Adrenal gland (tissue), 5 donors: Measurements from ENCODE around the gene TMEM204.

Experiments used
- POLR2A ChIP-seq, 2 donors: fragments of 450-650 bp; IDR thresholded peaks; one replicate each; pipeline ENCODE4 v1.6.1; 2017; ENCODE audit warnings: antibody characterized with exemption in 2 of 2, mild to moderate bottlenecking in 2 of 2, moderate library complexity in 1 of 2
- TF ChIP-seq, protein P1 (sequence below), 6 experiments: fragments of 450-650 bp in 4 of 6; fragments of 200-600 bp in 2 of 6; sonication (generic) in 1 of 6; IDR thresholded peaks; 1 replicate in 5 of 6; 2 replicates in 1 of 6; pipeline versions ENCODE4 v1.5.1 to v1.8.0; 2016 to 2021; ENCODE audit warnings: antibody characterized with exemption in 6 of 6, mild to moderate bottlenecking in 2 of 6, moderate library complexity in 1 of 6
- donor health status: DM: no; HTN: no; CAD: no.

DNA sequence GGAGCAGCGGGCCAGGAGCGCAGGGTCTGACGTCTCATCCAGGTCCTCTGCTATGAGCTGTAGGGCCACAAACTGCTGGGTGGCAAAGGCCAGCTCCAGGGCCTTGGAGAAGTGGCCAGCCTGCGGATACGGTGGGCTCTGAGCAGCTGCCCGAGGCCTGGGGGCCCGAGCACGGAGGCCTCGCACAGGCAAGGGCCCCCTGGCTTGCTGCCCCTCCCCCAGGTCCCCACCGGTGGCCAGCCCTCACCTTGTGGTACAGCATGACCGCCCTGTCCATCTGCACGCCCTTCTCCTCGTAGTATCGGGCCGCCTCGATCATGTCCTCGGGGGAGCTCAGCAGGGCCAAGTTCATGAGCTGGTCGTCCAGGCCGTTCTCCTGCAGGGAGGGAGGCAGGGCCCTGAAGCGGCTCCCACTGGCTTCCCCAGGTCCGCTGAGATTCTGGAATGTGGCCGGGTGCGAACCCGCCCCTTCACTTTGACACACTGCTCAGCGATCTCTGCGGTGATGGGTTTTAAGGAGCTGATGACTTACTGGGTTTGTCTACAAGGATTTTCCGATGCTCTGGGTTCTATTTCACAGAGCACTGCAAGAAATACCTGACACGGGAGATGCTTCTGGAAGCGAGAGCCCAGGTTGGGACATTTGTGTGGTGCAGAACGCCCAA is 9.8 kb upstream of the TMEM204 start:
- TF ChIP-seq, protein P1, sequence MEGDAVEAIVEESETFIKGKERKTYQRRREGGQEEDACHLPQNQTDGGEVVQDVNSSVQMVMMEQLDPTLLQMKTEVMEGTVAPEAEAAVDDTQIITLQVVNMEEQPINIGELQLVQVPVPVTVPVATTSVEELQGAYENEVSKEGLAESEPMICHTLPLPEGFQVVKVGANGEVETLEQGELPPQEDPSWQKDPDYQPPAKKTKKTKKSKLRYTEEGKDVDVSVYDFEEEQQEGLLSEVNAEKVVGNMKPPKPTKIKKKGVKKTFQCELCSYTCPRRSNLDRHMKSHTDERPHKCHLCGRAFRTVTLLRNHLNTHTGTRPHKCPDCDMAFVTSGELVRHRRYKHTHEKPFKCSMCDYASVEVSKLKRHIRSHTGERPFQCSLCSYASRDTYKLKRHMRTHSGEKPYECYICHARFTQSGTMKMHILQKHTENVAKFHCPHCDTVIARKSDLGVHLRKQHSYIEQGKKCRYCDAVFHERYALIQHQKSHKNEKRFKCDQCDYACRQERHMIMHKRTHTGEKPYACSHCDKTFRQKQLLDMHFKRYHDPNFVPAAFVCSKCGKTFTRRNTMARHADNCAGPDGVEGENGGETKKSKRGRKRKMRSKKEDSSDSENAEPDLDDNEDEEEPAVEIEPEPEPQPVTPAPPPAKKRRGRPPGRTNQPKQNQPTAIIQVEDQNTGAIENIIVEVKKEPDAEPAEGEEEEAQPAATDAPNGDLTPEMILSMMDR (IDR thresholded peaks at IDR 0.05) = no peak
- TF ChIP-seq POLR2A (IDR thresholded peaks at IDR 0.05) = no peak
